Muscle of leg (tissue), 11 donors: ENCODE measurements around the gene FAM118A. TPM values are rescaled to one million over a fixed set of nuclear protein-coding genes. Genes with fewer than 3 reads are reported as not detected.

Experiments used
- DNase-seq: peaks from one replicate; pipeline ENCODE4 v3.0.0; 2013
- H3K27ac ChIP-seq: one replicate; pipeline ENCODE4 v1.5.1; 2013; ENCODE audit warnings: mild to moderate bottlenecking, low read length, control low read depth
- H3K27me3 ChIP-seq: one replicate; pipeline ENCODE4 v1.6.1; 2013; ENCODE audit warnings: low read length; ENCODE audit not compliant: control insufficient read depth, insufficient read depth
- H3K36me3 ChIP-seq: one replicate; pipeline ENCODE4 v1.6.1; 2013; ENCODE audit warnings: low read length; ENCODE audit not compliant: control insufficient read depth, insufficient read depth
- H3K4me1 ChIP-seq: one replicate; pipeline ENCODE4 v1.6.1; 2013; ENCODE audit warnings: low read length; ENCODE audit not compliant: control insufficient read depth, insufficient read depth
- H3K4me3 ChIP-seq: one replicate; pipeline ENCODE4 v1.5.1; 2013; ENCODE audit warnings: low read length, control low read depth
- H3K9me3 ChIP-seq: replicated peaks from 2 replicates; pipeline ENCODE4 v1.6.1; 2013; ENCODE audit warnings: low read depth, low read length; ENCODE audit not compliant: control insufficient read depth
- WGBS: methylation state at CpG from one replicate; pipeline ENCODE4 v1.1.5; 2013; ENCODE audit warnings: missing lambda C conversion rate; ENCODE audit not compliant: insufficient coverage; 5-methylcytosine and 5-hydroxymethylcytosine counted together
- polyA plus RNA-seq, 8 donors: library from polyadenylated mRNA; unstranded; fragments of 120-200 nt; gene quantifications; one replicate each; pipeline versions ENCODE4 v1.2.1 to v1.2.3, GENCODE V29; 2013; ENCODE audit warnings: inconsistent platforms in 1 of 8, low replicate concordance in 1 of 8; ENCODE audit not compliant: insufficient read length in 8 of 8, insufficient read depth in 1 of 8
- total RNA-seq: library from RNA; stranded (reverse); fragments of 120-200 nt; gene quantifications from one replicate; pipeline ENCODE4 v1.2.4, GENCODE V29; 2013

Gene FAM118A
- total and polyA plus RNA-seq, 9 donors: 13.4 to 30.0 (median 18.5) TPM

- 74% methylated on average over 11 of the region's 12 CpGs for WGBS
- Histone ChIP-seq H3K9me3 (no peaks in the 10 kb centered on the region), H3K36me3 (peaks cover 49% of the 10 kb centered on the region), H3K27me3 (no peaks in the 10 kb centered on the region), H3K4me1 (peaks cover 17% of the 10 kb centered on the region), H3K4me3 (no peak overlapping the region), H3K27ac (peak overlapping the region; percentile 84)
- peak; percentile 91 for DNase-seq
Measured at GRCh38 chr22:45329530-45329936, 19.8 kb downstream of the FAM118A start.

GRCh38 chr22:45330548-45330947 lies 20.8 kb downstream of the FAM118A start:
- DNase-seq: no peak

GRCh38 chr22:45331486-45331885 lies 21.8 kb downstream of the FAM118A start:
- Histone ChIP-seq H3K9me3 (no peaks in the 10 kb centered on the region), H3K4me3 (no peak overlapping the region), H3K36me3 (peaks cover 40% of the 10 kb centered on the region), H3K27ac (no peak overlapping the region), H3K27me3 (no peaks in the 10 kb centered on the region), H3K4me1 (peaks cover 35% of the 10 kb centered on the region)
- WGBS: 85% methylated on average over 7 of the region's 9 CpGs
- no peak for DNase-seq

More at GRCh38 chr22:45330548-45330947, 20.8 kb downstream of the FAM118A start:
- no peak overlapping the region for H3K4me3 ChIP-seq
- no peak overlapping the region for H3K27ac ChIP-seq
- WGBS: 93% methylated on average over 10 of the region's 19 CpGs
- H3K27me3 ChIP-seq: no peaks in the 10 kb centered on the region
- no peaks in the 10 kb centered on the region for H3K9me3 ChIP-seq
- peaks cover 45% of the 10 kb centered on the region for H3K36me3 ChIP-seq
- H3K4me1 ChIP-seq: peaks cover 27% of the 10 kb centered on the region

GRCh38 chr22:45332001-45332400 lies 22.3 kb downstream of the FAM118A start:
- WGBS: 97% methylated on average over 7 of the region's 7 CpGs
- Histone ChIP-seq H3K9me3 (no peaks in the 10 kb centered on the region), H3K4me3 (no peak overlapping the region), H3K27me3 (no peaks in the 10 kb centered on the region), H3K4me1 (peaks cover 40% of the 10 kb centered on the region), H3K36me3 (peaks cover 44% of the 10 kb centered on the region), H3K27ac (no peak overlapping the region)
- no peak for DNase-seq

GRCh38 chr22:45334068-45334467 lies 24.3 kb downstream of the FAM118A start:
- H3K4me3 ChIP-seq: no peak overlapping the region
- peaks cover 37% of the 10 kb centered on the region for H3K4me1 ChIP-seq
- no peak for DNase-seq
- no CpG with 5 or more reads among the region's 5 CpGs for WGBS
- no peak overlapping the region for H3K27ac ChIP-seq
- no peaks in the 10 kb centered on the region for H3K9me3 ChIP-seq
- H3K27me3 ChIP-seq: no peaks in the 10 kb centered on the region
- peaks cover 40% of the 10 kb centered on the region for H3K36me3 ChIP-seq

GRCh38 chr22:45334528-45334927 lies 24.8 kb downstream of the FAM118A start:
- Histone ChIP-seq H3K9me3 (no peaks in the 10 kb centered on the region), H3K4me3 (no peak overlapping the region), H3K36me3 (peaks cover 41% of the 10 kb centered on the region), H3K27ac (no peak overlapping the region), H3K27me3 (no peaks in the 10 kb centered on the region), H3K4me1 (peaks cover 33% of the 10 kb centered on the region)
- peak; percentile 37 for DNase-seq
- WGBS: 82% methylated on average over 8 of the region's 9 CpGs

- H3K36me3 ChIP-seq: peaks cover 45% of the 10 kb centered on the region
- DNase-seq: peak; percentile 42
- 62% methylated on average over 24 of the region's 26 CpGs for WGBS
Measured at GRCh38 chr22:45335021-45335818, 25.5 kb downstream of the FAM118A start.

GRCh38 chr22:45335854-45336522 lies 26.3 kb downstream of the FAM118A start:
- Histone ChIP-seq H3K27me3 (no peaks in the 10 kb centered on the region), H3K9me3 (no peaks in the 10 kb centered on the region), H3K27ac (peak overlapping the region; percentile 63), H3K4me3 (no peak overlapping the region), H3K4me1 (peaks cover 35% of the 10 kb centered on the region), H3K36me3 (peaks cover 44% of the 10 kb centered on the region)
- DNase-seq: no peak
- WGBS: 93% methylated on average over 22 of the region's 29 CpGs

More at GRCh38 chr22:45335021-45335818, 25.5 kb downstream of the FAM118A start:
- no peak overlapping the region for H3K4me3 ChIP-seq
- H3K27ac ChIP-seq: no peak overlapping the region
- peaks cover 33% of the 10 kb centered on the region for H3K4me1 ChIP-seq
- H3K27me3 ChIP-seq: no peaks in the 10 kb centered on the region
- no peaks in the 10 kb centered on the region for H3K9me3 ChIP-seq

GRCh38 chr22:45336971-45337431 lies 27.3 kb downstream of the FAM118A start:
- Histone ChIP-seq H3K27me3 (no peaks in the 10 kb centered on the region), H3K9me3 (no peaks in the 10 kb centered on the region), H3K4me1 (peaks cover 39% of the 10 kb centered on the region), H3K36me3 (peaks cover 42% of the 10 kb centered on the region), H3K27ac (peak overlapping the region; percentile 63), H3K4me3 (no peak overlapping the region)
- peak; percentile 91 for DNase-seq
- 10% methylated on average over 3 of the region's 18 CpGs for WGBS

- H3K36me3 ChIP-seq: peaks cover 40% of the 10 kb centered on the region
- H3K4me3 ChIP-seq: no peak overlapping the region
- no peaks in the 10 kb centered on the region for H3K9me3 ChIP-seq
- peak overlapping the region; percentile 4 for H3K27ac ChIP-seq
- 83% methylated on average over 6 of the region's 9 CpGs for whole genome bisulfite sequencing
- no peaks in the 10 kb centered on the region for H3K27me3 ChIP-seq
- peaks cover 39% of the 10 kb centered on the region for H3K4me1 ChIP-seq
- DNase-seq: no peak
Measured at GRCh38 chr22:45337536-45337935, 27.8 kb downstream of the FAM118A start.
